ENCODE data around the gene MICAL2. TPM values are rescaled to one million over a fixed set of nuclear protein-coding genes. Genes with fewer than 3 reads are reported as not detected.

The MICAL2 gene
- total and polyA plus RNA-seq, 10 of the 15 experiments (the other 5 are each of a cell fraction or from before 2014, with no cell fraction given) = 0.90 to 5.6 (median 2.4) TPM

GRCh38 chr11:12220305-12220704 lies 109.9 kb downstream of the MICAL2 start:
- FAIRE-seq (no peak), DNase-seq (ENCODE audit: low read depth, low spot score) (no peak), ATAC-seq (no peak)
- intact Hi-C loops (cut with micrococcal nuclease; ENCODE audit: unreplicated experiment) = no loop called here
- Histone ChIP-seq H3K36me3 (ENCODE audit: control insufficient read depth in 2 of 2, insufficient read depth in 2 of 2, low read length in 1 of 2) (no peaks in the 10 kb centered on the region), H3K27me3 (replicated peaks in 1 of 2; ENCODE audit: control insufficient read depth in 2 of 2, insufficient read depth in 2 of 2, low read length in 1 of 2) (no peaks in the 10 kb centered on the region; a peak in 1 of 4 replicates), H4K20me1 (ENCODE audit: control insufficient read depth, insufficient read depth) (no peaks in the 10 kb centered on the region), H3K4me3 (no peak overlapping the region), H3K27ac (ENCODE audit: control insufficient read depth, insufficient read depth) (no peak overlapping the region), H3K4me1 (ENCODE audit: control insufficient read depth, insufficient read depth, low read length) (peaks cover 7% of the 10 kb centered on the region), H3K4me2 (ENCODE audit: control insufficient read depth, insufficient read depth) (no peak overlapping the region), H3K9me3 (replicated peaks; ENCODE audit: control insufficient read depth, insufficient read depth, low read length) (no peaks in the 10 kb centered on the region), H3K9ac (ENCODE audit: control insufficient read depth, insufficient read depth, low read length) (no peak overlapping the region), H2AFZ (ENCODE audit: control insufficient read depth, low read depth, low read length) (no peak overlapping the region), H3K79me2 (ENCODE audit: control insufficient read depth, insufficient read depth, low read length) (no peaks in the 10 kb centered on the region)
- POLR2A ChIA-PET = no interaction called here
- no TSS peak for BruUV-seq (replicated peaks)
- in situ Hi-C loops (cut with MboI) = no loop called here
- SMC1A ChIA-PET (ENCODE audit: uncharacterized antibody, unreplicated experiment) = interaction anchor here (0.6 to 1.9 kb wide), 3 partner anchors 16 to 87 kb away, joined by 3 to 4 read pairs (median 3); no protein-coding TSS in a partner anchor
- CTCF ChIA-PET = no interaction called here
- RAD21 ChIA-PET (ENCODE audit: unreplicated experiment) = interaction anchor here (0.8 kb wide), 1 partner anchor 57 kb away, joined by 3 read pairs; no protein-coding TSS in a partner anchor
- WGBS (ENCODE audit: insufficient coverage, insufficient replicate concordance, low lambda C conversion rate, missing lambda C conversion rate) = 63% methylated on average over 11 of the region's 11 CpGs
- TF ChIP-seq ZNF217 (IDR thresholded peaks at IDR 0.05) (no peak), NFYA (IDR thresholded peaks at IDR 0.05; ENCODE audit: borderline replicate concordance, low read depth, low read length) (no peak), CREB1 (IDR thresholded peaks at IDR 0.05; ENCODE audit: low read depth) (no peak), ATF2 (IDR thresholded peaks at IDR 0.05; ENCODE audit: low read length) (no peak), CEBPZ (IDR thresholded peaks at IDR 0.05; ENCODE audit: low read depth, low read length) (no peak), MYB (IDR thresholded peaks at IDR 0.05; ENCODE audit: borderline replicate concordance, low read depth, low read length) (no peak), RB1 (IDR thresholded peaks at IDR 0.05; ENCODE audit: borderline replicate concordance) (no peak), CBX5 (IDR thresholded peaks at IDR 0.05; ENCODE audit: low read depth) (no peak), NR2F1 (conservative IDR thresholded peaks at IDR 0.05) (no peak), MXI1 (IDR thresholded peaks at IDR 0.05; ENCODE audit: low read depth, low read length) (no peak), ZBED1 (IDR thresholded peaks at IDR 0.05; ENCODE audit: borderline replicate concordance) (no peak), NFIC (IDR thresholded peaks at IDR 0.05; ENCODE audit: low read depth, low read length) (no peak), CEBPB (IDR thresholded peaks at IDR 0.05; ENCODE audit: borderline replicate concordance in 1 of 2, low read depth in 2 of 2, low read length in 2 of 2) (no peak), RELA (IDR thresholded peaks at IDR 0.05; ENCODE audit: borderline replicate concordance, partially characterized antibody) (no peak)
- TF ChIP-seq, protein P1, sequence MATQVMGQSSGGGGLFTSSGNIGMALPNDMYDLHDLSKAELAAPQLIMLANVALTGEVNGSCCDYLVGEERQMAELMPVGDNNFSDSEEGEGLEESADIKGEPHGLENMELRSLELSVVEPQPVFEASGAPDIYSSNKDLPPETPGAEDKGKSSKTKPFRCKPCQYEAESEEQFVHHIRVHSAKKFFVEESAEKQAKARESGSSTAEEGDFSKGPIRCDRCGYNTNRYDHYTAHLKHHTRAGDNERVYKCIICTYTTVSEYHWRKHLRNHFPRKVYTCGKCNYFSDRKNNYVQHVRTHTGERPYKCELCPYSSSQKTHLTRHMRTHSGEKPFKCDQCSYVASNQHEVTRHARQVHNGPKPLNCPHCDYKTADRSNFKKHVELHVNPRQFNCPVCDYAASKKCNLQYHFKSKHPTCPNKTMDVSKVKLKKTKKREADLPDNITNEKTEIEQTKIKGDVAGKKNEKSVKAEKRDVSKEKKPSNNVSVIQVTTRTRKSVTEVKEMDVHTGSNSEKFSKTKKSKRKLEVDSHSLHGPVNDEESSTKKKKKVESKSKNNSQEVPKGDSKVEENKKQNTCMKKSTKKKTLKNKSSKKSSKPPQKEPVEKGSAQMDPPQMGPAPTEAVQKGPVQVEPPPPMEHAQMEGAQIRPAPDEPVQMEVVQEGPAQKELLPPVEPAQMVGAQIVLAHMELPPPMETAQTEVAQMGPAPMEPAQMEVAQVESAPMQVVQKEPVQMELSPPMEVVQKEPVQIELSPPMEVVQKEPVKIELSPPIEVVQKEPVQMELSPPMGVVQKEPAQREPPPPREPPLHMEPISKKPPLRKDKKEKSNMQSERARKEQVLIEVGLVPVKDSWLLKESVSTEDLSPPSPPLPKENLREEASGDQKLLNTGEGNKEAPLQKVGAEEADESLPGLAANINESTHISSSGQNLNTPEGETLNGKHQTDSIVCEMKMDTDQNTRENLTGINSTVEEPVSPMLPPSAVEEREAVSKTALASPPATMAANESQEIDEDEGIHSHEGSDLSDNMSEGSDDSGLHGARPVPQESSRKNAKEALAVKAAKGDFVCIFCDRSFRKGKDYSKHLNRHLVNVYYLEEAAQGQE (IDR thresholded peaks at IDR 0.05; ENCODE audit: low read depth, low read length) = no peak
- TF ChIP-seq, protein P2, sequence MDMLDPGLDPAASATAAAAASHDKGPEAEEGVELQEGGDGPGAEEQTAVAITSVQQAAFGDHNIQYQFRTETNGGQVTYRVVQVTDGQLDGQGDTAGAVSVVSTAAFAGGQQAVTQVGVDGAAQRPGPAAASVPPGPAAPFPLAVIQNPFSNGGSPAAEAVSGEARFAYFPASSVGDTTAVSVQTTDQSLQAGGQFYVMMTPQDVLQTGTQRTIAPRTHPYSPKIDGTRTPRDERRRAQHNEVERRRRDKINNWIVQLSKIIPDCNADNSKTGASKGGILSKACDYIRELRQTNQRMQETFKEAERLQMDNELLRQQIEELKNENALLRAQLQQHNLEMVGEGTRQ (IDR thresholded peaks at IDR 0.05; ENCODE audit: borderline replicate concordance, low read depth, low read length) = no peak
